H4 (cell line): ENCODE data around the gene SLC22A23. TPM values are rescaled to one million over a fixed set of nuclear protein-coding genes. Genes with fewer than 3 reads are reported as not detected.

Experiments used
- DNase-seq: peaks from one replicate; pipeline ENCODE4 v3.0.0-alpha.2; 2015; ENCODE audit warnings: low spot score
- total RNA-seq: library from RNA; depleted of rRNA; stranded (reverse); fragments of >200 nt; shearing (Covaris generic); gene quantifications from 2 replicates; pipeline ENCODE4 v1.2.3, GENCODE V29; 2014

Gene SLC22A23
- total RNA-seq, 1 experiment from 2014 or later, result 1.9 TPM

GRCh38 chr6:3268680-3269079, 188.2 kb downstream of the SLC22A23 start:
- DNase-seq, result no peak

DNA sequence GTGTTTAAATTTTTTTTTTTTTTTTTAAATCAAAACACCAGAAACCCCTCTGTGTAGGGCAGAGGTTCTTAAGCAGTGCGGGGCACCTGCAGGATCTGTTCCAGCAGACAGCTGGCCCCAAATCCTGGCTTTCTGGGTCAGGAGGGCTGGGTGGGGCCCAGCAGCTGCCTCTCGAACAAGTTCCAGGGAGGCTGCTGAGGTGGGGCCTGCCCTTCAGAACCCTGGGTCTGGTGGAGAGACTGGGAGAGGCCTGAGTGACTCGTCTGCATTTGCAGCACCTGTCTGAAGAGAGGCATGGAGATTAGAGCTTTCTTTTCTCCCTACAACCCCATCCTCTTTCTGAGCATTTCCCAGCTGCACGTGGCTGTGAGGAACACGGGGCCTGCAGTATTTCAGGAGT, 189.7 kb downstream of the SLC22A23 start:
- no peak for DNase-seq

GRCh38 chr6:3266170-3266569, 190.7 kb downstream of the SLC22A23 start:
- DNase-seq, result no peak

- DNase-seq, result no peak
Measured at GRCh38 chr6:3265671-3266070, 191.2 kb downstream of the SLC22A23 start.

DNA sequence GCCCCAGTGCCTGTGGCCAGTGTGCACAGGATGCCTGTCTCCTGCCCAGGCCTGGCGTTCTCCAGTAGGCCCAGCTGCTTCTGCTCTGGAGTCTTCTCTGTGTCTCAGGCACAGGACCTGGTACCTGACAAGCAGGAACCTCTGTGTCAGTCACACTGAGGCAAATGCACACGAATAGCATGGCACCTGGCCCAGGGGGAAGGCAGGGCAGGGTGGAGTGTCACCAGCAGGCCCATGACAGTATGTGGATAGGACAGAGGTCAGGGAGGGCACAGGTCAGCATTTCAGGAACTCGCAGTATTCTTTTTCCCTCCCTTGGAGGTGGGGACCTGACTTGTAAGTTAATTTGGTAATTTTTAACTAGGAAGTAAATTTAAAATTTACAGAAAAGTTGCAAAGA, 192.5 kb downstream of the SLC22A23 start:
- DNase-seq, result no peak

DNA sequence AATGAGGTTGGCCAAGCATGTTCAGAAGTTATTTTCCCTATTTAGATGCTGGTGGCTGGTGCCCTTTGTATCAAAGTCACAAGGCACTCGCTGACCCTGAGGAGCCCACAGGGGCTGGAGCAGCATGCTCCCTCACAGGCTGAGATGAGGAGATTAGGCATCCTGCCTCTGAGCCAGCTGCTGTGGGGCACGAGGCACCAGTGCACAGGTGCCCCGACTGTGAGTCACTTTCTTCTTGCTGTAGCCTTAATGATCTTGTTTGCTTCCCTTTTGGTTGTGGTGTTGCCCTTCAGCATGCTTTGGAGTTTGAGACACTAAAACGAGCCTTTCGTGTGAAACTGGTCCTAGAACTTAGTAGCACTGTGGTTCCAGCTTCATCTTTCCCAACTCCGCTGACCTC, 193.8 kb downstream of the SLC22A23 start:
- DNase-seq, result no peak

- no peak for DNase-seq
Measured at GRCh38 chr6:3261921-3262320, 194.9 kb downstream of the SLC22A23 start.

DNA sequence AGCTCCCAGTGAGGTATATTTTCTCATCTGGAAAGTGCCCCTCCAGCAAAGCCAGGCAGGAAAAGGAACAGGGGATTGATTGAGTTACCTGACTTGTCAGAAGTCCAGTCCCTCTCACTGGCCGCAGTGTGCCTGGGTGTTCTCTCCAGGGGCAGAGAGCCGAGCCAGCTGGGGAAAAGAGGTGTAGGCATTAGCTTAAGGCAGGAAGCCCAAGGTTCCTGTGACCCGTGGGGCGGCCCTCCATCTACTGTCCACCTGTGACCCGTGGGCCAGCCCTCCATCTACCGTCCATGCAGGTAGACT, 195.4 kb downstream of the SLC22A23 start:
- no peak for DNase-seq

DNA sequence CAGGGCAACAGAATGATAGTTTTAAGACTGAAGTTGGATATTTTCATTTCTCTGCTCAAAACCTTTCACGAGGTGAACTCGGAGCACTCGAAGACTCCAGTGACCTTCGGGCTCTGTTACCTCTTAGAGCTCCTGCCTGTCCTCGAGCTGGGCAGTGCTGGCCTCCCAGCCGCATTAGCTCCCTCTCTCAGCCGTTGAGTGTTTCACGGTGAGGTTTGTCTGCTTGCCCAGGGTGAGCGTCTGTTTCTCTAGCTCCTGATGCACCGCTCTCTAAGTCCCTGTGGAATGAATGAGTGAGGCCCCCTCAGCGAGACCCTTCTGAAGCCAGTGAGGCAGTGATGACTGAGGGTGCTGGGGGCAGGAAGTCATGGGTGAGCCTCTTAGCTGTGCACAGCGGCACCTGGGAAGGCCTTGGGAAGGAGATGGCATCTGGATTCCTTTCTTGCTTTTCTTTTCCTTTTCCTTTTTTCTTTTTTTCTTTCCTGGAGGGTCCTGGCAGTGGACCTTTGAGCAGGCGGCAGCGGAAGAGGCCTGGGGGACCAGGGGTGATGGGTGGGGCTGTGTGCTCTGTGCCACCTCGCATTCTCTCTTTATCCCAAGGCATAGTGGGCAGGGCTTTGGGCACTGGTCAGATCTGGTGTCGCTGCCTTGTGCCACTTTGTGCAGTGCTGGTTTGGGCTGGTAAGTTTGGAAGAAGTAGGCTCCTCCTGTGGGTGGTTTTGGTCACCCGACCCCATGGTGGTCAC, 195.9 kb downstream of the SLC22A23 start:
- DNase-seq, result no peak

DNA sequence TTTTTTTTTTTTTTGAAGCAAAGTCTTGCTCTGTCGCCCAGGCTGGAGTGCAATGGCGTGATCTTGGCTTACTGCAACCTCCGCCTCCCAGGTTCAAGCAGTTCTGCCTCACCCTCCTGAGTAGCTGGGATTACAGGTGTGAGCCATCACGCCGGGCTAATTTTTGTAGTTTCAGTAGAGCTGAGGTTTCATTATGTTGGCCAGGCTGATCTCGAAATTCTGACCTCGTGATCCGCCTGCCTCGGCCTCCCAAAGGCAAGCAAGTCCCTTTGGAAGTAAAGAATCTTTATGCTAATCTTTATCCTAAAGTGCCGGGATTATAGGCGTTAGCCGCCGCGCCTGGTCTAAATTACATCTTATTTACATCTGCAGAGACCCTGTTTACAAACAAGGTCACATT, 196.6 kb downstream of the SLC22A23 start:
- DNase-seq, result no peak

GRCh38 chr6:3259491-3259958, 197.3 kb downstream of the SLC22A23 start:
- peak; percentile 25 for DNase-seq

- DNase-seq, result peak; percentile 71
Measured at GRCh38 chr6:3258720-3259490, 197.9 kb downstream of the SLC22A23 start, which contains the start of gene PSMG4. TSS of gene PSMG4 (plus strand) at chr6:3258947. CDS start at chr6:3259023, 76 bp downstream.

- no peak for DNase-seq
Measured at GRCh38 chr6:3258201-3258600, 198.6 kb downstream of the SLC22A23 start.

DNA sequence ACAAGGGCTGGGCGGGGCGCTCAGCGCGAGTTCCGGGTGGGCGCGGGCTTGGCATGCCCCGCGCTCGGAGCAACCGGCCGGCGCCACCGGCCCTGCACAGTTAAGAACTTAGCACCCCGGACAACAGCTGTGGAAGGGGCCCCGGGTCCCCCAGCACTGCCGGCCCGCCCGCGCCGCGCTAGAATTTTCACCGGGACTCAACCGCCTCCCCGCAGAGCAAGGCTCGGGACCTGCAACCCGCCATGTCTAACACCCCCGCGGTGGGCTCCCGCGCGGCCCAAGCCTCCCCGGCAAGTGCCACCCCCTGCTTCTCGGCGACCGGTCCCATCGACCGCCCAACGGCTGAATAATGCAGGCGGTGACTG, 203.3 kb downstream of the SLC22A23 start:
- no peak for DNase-seq

- DNase-seq, result no peak
Measured at GRCh38 chr6:3252861-3253596, 203.8 kb downstream of the SLC22A23 start.

GRCh38 chr6:3252369-3252768, 204.5 kb downstream of the SLC22A23 start:
- DNase-seq, result peak; percentile 40

DNA sequence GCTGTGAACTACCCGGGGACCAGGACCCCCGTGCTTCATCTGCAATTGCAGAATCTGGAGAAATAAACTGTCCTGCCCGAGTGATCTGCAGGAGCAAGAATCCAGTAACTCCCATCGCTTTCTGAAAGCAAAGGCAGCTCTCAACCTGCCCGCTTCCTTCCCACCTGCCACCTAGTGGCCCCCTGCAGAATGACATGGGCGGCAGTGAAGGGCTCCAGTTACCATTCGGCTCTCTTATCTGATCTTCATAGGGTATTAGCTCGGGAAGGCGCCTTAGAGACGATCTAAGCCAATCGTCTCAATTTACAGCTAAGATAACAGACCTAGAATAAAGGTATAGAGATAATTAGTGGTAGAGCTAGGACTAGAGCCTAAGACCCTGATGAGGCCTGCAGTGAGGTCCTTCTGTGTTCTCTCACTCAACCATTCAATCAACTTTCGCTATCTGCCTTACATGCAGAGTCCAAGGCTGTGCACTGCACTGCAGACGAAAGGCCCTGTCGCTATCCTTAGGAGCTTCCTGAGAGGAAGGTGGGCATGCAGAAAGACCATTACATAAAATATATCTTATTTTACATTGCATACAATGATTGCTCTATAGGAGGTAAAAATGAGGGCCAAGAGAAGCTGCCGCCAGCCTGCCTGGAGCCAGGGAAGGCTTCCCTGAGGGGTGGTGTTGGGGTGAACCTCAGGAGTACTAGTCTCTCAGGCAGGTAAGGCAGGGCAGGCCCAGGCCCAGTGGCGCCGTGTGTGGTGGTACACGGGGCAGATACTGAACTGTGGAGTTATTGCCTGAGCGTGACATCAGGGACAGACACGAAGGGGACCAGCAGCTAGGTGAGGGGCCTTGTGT, 205.2 kb downstream of the SLC22A23 start:
- peak; percentile 75 for DNase-seq

DNA sequence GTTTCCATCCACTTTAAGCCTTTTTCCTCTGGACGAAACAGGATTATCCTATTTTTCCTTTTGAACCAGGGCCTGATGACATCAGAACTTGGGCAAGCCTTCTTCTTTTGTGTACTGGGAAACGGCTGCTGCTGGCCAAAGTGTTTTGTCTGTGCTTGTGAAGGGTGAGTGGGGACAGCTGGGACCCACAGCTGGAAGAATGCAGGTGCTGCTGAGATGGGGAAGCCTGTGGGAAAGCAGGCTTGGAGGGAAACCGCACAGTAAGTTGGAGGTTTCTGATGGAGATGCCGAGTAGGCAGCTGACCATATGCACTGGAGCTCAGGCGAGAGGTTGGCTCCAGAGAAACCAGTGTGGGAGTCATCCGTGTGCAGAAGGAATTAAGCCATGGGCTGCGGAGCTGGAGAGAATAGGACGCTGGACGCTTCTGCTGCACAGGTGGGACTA, 206.6 kb downstream of the SLC22A23 start:
- DNase-seq, result no peak

- no peak for DNase-seq
Measured at GRCh38 chr6:3249821-3250220, 207.0 kb downstream of the SLC22A23 start.

DNA sequence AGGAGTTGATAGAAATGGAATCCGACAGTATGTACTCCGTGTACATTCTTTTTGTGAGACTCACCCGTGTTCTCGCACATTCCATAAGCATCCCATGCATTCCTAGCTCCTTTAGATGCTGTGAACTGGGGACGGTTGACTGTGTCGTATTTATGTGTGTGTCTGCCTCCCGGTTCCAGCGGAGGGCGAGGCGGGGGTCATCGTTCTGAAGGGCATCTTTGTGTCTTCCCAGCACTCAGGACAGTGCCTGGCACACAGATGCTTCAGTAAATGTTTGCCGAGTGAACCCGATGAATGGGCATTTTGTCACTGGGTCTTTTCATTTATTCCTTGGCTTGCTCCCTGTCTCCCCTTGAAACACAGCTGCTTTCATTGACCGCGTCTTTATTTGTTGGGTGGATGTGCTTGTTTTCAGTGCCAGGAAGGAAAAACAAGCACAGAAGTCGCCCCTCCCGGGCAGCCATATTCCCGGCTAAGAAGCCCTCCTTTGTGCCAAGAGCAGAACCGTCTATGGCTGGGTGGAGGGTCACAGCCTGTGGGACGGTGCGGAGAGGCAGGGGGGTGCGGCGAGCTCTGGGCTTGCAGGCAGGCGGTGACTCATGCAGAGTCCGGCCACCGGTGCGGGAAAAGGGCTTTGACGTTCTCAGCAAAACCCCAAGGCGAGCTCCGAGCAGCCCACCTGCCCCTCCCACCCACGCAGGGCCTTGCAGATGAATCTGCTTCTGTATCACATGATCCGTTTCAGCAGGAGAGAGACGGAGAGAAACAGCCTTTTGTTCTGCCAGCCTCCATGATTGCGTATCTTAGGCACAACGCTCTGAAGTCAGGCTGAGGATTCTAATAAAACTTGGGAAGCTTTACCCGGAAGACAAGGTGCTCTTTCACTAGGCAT, 209.3 kb downstream of the SLC22A23 start:
- DNase-seq, result peak; percentile 64

DNA sequence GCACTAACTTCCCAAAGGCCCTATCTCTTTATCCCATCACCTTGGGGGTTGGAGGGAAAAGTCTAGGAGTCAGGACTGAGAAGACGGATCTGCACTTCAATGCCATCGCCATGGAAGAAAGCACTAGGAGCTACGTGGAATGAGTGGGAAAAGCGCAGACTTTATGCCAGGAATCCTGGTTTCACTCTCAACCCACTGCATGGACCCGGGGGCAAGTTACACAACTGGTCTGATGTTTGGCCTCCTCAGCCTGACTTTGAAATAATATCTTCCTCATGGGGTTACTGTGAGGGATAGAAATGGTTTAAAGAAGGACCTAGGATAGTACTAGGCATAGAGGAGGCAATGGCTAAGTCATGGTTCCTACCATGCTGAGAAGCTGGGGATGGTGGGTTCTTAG, 211.6 kb downstream of the SLC22A23 start:
- no peak for DNase-seq
